ENCODE data around the gene ERVW-1.
"Not testable (repeated sequence)": the region's sequence is repeated elsewhere in the genome, so short reads cannot be mapped to it uniquely, and the experiment has no call there.

Gene ERVW-1, protein sequence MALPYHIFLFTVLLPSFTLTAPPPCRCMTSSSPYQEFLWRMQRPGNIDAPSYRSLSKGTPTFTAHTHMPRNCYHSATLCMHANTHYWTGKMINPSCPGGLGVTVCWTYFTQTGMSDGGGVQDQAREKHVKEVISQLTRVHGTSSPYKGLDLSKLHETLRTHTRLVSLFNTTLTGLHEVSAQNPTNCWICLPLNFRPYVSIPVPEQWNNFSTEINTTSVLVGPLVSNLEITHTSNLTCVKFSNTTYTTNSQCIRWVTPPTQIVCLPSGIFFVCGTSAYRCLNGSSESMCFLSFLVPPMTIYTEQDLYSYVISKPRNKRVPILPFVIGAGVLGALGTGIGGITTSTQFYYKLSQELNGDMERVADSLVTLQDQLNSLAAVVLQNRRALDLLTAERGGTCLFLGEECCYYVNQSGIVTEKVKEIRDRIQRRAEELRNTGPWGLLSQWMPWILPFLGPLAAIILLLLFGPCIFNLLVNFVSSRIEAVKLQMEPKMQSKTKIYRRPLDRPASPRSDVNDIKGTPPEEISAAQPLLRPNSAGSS

DNA sequence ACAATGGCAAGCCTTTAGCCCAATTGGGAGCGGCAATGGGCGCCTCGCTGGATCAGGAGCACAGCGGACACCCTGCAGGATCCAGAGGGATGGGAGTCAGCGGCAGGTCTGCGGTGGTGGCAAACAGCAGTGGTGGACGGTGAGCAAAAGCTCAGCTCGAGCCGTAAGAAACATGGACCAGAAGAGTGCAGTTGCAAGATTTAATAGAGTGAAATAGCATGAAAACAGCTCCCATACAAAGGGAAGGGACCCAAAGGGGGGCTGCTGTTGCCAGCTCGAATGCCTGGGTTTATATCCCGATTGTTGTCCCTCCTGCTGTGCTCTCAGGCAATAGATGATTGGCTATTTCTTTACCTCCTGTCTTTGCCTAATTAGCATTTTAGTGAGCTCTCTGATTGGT, at the start of gene ERVW-1:
ERVW-1 (minus strand) TSS at position 266 of the 400 bp plus-strand sequence. CDS start 7,565 bp downstream, outside the sequence.
- DNase-seq: not testable (repeated sequence)

DNA sequence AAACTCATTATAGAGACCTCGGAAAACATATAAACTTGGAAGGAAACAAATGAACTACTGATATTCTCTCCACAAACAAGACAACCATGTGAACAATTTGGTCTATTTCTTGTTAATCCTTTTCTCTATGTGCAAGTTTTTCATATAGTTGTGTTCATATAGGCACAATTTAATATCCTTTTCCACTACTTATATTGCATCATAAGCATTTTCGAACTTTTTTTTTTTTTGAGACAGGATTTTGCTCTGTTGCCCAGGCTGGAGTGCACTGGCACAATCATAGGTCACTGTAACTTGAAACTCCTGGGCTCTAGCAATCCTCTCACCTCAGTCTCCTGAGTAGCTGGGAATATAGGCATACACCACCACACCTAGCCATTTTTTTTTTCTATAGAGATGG, 45.4 kb upstream of the ERVW-1 start:
- no peak for DNase-seq

DNA sequence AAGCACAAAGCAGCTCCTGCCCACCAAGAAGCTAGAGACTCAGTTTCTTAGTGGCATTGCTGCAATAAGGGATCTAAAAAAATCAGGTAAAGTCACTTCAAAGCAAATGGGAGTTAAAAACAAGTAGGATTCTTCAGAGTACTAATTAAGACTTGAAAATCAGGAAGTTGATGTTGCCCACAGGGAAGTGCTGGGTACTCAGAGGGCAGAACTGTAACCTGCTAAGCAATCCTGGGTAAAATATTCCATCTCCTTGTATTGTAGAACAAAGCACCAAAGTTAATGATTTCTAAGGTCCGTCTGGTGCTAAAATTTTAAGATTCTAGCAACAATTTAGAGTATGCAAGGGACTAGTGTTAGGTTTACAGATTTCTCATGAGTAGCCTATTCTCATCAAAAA, 42.3 kb upstream of the ERVW-1 start:
- DNase-seq: no peak

DNA sequence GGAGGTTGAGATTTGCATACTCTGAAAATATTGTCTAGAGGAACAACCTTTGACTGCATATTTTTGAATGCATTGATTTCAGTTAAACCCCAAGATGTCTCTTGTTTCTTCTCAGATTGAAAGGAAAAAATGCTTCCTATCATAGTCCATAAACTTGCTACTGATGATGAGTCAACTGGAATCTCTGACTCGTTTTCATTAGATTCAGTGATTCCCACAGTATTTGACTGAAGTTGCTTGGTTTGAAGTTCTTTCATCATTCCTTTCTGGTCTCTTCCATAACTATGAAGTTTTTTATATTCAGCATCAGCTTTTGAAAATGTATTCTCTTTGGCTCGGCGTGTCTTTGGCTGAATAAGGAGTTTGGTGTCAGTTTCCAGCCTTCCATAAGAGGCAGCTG, 39.9 kb upstream of the ERVW-1 start:
- DNase-seq: no peak

DNA sequence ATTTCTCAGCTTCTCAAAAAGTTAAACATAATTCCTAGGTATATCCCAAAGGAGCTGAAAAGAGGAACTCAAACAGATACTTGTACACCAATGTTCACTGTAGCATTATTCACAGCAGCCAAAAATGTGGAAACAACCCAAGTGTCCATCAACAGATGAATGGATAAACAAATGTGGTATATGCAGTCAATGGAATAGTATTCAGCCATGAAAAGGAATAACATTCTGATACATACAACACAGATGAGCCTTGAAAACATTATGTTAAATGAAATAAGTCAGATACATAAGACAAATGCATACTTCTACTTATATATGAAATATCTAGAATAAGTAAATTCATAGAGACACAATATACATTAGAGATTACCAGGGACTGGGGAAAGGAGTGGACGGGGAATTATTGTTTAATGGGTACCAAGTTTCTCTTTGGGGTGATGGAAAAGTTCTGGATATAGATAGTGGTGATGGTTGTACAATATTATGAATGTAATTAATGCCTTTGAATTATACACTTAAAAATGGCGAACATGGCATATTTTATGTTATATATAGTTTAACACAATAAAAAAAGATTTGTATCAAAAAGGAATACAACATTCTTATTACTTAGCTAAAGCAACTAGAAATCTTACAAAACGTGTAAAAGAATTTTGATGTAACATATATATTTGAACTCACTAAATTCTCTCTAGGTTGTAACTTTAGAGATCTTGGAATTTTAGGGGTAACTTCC, 35.6 kb upstream of the ERVW-1 start:
- DNase-seq: no peak

DNA sequence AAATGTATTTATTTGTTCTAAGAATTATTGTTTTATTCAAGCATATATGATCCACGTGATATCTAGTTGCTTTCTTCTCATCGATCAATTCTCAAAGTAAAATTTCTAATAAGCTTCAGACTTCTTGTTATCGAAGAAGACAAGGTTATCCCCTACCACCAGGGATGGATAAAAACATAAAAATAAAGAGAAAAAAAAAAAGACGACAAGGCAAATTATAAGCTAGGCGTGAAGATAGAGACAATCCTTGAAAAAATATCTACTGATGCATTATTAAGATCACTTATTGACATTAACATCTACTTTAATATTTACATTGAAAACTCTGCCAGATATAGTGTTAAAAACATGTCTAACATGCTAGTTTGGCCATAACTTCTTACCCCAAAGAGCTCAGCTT, 31.2 kb upstream of the ERVW-1 start:
- DNase-seq: no peak

DNA sequence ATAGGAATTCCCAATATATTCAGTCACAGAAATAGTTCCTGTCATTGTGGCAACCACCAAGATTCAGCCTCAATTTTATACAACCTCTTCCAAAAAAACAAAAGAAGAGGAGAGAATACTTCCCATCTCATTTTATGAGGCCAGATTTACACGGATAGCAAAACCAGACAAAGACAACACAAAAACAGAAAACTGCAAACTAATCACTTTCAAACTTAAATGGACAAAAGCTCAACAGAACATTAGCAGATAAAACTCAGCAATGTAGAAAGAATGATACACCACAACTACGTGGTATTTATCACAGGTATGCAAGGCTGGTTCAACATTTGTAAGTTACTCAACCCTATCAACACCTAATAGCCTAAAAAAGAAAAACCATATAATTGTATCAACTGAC, 28.6 kb upstream of the ERVW-1 start:
- DNase-seq: no peak

DNA sequence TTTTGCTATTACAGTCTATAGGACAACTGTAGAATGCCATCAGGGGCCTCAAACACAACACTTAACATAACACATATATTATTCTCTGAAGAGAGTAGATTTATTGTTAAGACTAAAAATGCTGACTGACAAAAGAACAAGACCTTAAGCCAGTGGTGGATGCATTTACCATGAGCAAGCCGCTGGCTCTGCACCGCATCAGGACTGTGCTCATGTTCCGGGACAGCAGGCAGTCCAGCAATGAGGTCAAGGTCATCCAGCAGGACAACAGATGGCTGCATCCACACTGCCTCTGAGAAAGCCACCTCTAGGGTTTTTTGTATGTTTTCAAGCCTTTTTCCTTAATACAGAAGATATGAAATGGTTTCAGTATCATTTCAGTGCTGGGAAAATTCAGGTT, 26.8 kb upstream of the ERVW-1 start:
- no peak for DNase-seq

DNA sequence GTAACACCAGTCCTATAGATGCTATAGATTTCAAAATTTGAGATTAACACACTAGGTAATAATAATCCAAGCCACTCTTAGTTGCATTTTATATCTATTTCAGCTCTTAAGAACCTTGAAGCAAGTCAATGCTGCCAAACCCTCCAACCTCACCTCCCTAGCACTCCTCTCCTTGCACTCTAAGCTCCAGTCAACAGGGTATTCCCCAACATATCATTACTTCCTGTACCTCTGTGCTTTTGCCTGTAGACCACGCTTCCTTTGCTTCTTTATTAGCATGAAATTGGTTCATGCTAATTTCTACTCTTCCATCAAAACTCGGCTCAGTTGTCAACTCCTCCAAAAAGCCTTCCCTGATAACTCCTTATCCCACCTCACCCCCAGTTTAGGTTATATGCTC, 26.0 kb upstream of the ERVW-1 start:
- DNase-seq: no peak

DNA sequence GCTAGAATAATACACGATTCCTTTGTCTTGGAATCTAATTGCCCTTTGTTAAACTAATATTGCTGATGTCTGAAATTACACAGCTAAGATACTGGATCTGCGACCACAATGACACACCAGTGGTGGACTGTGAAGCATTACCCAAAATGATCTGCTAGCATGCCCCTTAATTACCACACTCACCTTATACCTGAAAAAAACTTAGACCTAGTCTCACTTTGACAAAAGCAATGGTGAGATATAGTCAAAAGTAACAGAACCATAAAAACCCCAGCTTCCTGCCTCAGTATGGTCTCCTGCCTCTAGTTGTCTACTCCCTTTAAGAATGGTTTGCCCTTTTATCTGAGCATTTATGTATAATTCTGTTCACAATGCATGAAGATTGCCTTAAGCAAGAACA, 20.8 kb upstream of the ERVW-1 start:
- DNase-seq: no peak

DNA sequence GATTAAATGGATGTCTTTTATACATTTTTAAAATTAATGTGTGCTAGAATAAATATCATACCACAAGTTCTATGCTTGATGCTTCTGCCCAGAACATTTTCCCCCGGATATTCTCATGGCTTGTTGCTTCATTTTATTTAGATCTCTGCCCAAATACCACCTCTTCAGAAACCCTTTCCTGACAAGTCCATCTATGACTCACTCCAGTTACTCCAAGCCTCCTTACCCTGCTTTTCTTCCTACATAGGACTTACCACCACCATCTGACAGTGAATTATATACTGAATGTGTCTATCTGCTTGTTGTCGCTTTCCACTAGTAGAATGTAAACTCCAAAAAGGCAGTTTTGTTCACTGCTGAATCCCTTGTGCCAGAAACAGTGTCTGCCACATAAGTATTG, 19.1 kb upstream of the ERVW-1 start:
- no peak for DNase-seq

DNA sequence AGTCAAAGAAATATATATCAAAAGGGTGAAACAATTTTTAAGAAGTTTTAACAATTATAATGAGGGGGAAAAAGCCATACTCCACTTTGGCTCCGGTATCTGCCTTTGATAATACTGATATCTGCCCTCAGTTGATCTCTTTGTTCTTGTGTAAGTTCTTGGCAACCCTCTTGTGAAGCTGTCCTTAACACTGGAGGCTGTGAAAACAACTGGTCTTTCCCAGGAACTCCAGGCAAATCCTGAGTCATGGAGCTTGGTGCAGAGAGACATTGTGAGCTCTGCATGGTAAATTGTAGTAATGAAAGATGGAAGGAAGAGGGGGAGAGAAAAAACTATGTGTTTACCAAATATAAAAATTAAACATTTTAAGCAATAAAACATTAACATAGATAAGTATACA, 11.9 kb upstream of the ERVW-1 start:
- DNase-seq: no peak

DNA sequence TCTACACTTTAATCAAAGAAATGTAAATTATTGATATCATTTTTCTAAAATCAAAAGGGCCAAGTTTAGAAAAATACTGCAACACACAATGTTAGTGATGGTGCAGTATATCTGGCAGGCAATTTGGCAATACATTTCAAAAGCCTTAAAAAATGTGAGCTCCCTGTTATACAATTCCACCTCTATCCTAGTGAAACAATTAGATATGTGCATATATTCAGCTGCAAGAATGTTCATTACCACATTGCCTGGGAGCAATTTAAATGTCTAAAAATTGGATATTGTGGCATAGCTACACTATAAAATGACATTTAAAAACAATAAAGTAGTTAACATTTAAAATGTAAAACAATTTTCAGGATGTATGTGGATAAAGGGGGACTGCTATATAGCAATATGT, 10.1 kb upstream of the ERVW-1 start:
- no peak for DNase-seq

DNA sequence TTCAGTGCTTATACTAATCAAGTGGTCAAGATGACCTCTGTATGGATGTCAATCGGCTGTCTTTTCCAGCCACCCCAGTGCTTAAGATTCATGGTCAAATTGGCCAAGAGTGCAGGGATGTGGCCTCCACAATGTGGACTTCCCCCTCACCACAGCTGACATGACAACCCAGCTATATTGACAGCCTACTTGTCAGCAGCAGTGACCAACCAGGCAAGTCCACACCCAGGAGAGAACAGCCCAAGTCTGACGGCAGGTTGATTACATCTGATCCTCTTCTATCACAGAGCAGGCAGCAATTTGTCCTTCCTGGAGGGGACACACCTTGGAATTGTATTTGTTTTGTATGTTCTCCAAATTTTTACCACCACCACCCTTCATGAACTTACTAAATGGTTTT, 8.2 kb upstream of the ERVW-1 start:
- DNase-seq: no peak

DNA sequence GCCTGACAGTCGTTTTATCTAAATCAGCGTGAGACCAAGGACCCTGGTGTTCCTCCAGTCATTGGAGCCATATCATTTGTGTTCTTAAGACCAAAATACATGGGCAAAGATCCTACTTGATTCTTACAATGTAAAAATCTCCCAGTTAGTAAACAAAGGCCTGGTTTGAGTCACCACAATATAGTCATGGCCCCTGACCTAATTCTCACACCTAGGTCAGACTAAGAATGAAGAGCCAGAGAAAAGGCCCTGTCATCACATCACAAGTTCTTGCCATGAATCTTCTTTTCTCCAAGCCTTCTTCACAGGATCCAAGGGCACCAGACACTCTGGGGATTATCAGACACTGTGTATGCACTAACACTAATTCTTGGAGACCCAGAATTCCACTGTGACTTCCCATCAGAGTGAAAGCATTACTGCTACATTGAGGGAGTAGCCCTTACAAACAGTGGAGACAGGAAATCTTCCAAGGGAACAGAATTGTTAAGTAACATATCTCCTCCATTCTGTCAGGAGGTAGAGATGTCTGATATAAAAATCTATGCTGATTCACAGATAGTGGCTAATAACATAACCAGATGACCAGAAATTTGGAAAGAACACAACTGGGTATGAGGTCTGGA, 7.6 kb upstream of the ERVW-1 start:
- no peak for DNase-seq

DNA sequence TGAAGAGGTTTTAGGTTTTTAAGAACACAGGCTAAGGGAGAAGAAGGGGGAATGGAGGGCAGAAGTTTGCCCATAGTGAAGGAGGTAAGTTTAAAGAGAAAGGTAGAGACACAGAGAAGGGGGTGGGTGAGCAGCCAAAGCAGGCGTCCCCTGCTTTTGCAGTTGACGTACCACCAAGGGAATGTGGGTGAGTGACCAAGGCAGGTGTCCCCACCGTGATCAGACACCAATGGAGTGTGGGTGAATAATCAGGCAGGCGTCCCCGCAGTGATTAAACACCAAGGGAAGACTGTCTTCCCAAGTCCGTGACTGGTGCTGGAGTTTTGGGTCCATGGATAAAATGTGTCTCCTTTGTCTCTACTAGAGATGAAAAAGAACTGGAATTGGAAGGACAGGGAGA, 6.5 kb upstream of the ERVW-1 start:
- DNase-seq: not testable (repeated sequence)

DNA sequence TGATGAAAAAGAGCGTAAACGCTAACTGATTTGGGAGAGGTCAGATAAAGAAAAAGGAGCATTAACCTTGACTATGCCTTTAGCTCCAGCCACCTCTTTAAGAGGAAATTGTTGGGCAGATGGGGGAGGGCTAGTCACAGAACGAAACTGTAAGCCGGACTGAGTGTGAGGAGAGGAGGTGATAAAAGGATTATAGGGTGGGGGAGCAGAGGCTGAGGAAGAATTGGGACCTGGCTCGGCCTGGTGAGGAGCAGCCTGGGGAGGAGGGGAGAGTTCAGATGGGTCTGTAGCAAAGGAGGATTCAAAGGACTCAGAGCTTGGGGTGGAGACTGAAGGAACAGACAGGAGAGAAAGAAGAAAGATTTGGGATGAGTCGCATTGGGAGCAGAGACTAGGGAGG, 5.9 kb upstream of the ERVW-1 start:
- not testable (repeated sequence) for DNase-seq

DNA sequence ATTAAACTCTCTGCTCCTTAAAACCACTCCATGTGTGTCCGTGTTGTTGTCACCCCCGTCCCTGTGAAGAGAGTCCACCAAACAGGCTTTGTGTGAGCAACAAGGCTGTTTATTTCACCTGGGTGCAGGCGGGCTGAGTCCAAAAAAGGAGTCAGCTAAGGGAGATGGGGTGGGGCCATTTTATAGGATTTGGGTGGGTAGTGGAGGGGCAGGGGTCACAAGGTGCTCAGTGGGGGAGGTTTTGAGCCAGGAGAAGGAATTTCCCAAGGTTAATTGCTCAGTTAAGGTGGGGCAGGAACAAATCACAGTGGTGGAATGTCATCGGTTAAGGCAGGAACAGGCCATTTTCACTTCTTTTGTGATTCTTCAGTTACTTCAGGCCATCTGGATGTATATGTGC, 1.4 kb upstream of the ERVW-1 start:
- DNase-seq: not testable (repeated sequence)

DNA sequence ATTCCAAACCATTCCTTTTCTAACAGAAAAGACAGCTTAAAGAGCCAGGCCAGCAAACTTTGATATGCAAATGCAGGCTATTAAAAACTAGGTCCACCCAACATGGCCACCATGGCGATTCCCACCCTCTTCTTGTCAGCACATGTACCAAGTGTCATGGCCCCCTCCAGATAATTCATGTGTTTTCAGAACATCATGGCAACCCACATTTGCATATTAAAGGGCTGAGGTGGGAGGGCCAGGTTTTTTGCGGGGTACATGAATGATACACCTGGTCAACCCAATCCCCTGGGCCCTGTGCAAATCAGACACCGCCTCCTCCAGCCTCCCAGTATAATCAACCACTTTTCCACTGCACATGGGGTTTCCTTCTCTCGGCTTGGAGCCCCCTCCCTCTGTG, 965 bp upstream of the ERVW-1 start:
- no peak for DNase-seq

DNA sequence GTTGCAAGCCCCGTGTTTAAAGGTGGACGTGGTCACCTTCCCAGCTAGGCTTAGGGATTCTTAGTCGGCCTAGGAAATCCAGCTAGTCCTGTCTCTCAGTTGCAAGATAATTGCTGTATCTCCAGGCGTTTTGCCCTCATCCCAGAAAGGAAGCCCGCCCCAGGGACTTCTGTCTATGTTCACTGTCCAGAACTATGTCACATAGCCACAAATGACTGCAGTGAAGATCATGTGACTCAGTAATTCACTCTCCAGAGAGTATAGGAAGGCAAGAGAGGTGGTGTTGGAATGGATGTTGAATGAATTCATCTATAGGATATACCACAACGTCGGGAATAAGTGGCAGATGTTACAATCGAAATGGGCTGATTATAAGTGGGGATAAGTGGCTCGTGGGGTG, 349 bp upstream of the ERVW-1 start:
- DNase-seq: no peak

DNA sequence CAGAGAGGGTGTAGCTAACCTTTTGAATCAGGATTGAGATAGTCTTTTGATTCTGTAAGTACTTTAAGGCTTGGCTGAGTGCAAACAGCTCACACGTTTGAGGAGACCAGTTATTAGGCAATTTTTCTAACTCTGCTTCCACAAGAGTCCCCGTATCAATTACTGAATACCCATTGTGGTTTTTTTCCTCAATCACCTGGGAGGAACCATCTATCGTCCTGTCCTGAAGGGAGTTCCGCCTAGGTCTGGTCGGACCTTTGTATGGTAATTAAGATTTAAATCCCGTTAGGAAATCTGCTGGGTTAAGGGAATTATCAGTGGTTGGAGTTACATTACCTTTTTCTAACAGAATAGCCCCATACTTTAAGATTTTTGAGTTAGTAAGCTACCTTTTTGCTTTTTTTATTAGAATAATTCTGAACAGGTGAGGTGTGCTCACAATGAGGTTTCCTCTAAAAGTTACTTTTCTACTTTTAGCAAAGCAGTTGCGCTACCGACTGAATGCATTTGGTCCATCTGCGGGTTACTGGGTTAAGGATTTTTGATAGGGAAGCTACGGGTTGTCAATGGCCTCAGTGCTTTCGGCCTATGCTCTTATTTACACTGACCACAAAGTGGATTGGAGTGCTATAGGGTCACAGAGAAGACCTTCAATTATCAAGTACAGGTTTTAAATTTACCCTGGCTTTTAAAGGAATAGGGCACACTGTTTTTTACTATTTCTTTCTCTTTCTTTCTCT, 1.7 kb downstream of the ERVW-1 start:
- not testable (repeated sequence) for DNase-seq

DNA sequence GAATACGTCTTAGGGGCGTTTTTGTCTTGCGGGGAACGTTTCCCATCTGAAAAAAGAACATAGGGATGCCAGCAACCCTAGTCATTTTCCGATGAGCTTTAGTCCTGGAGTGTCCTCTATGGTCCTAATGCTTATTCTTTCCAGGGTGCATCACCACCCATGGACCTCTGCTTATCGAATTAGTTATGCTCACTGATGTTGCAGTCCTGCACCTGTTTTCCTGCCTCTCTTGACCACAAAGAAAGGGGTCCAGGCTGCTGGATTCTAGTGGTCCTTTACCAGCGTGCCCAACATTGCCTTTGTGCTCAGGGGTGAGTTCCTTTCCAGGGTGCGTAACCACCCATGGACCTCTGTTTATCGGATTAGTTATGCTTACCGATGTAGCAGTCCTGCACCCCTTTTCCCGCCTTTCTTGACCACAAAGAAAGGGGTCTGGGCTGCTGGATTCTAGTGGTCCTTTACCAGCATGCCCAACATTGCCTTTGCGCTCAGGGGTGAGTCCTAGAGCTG, 2.4 kb downstream of the ERVW-1 start:
- DNase-seq: not testable (repeated sequence)

DNA sequence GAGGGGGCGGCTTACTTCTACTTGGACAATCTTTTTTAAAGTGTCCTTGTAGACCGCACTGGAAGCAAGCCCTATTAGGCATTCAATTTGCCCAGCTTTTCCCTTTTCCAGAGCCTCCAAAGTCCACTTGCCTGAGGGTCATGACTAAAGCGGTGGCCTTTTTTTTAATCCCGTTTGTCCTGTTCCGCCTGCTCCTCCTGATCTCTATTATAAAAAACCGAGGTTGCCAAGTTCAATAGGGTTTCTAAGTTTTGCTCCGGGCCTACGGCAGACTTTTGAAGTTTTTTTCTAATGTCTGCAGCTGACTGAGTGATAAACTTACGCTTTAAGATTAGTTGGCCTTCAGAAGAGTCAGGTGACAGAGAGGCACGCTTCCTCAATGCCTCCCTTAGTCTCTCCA, 3.8 kb downstream of the ERVW-1 start:
- DNase-seq: not testable (repeated sequence)
